HG02759 (cell line): Measurements from ENCODE around the gene EGFLAM.

ENCODE experiments used
- ATAC-seq: cut with Tn5 transposase; IDR thresholded peaks from one replicate; pipeline ENCODE4 v1.9.1; 2021; ENCODE audit warnings: mild to moderate bottlenecking, moderate library complexity; ENCODE audit not compliant: unreplicated experiment

EGFLAM gene

GRCh38 chr5:38258319-38259061, at the start of gene EGFLAM:
EGFLAM (plus strand) TSS chr5:38258559; CDS start chr5:38258755, 196 bp downstream.
- no peak for ATAC-seq

GRCh38 chr5:38208782-38209378, 49.5 kb upstream of the EGFLAM start:
- ATAC-seq: no peak

GRCh38 chr5:38210676-38211353, 47.5 kb upstream of the EGFLAM start:
- no peak for ATAC-seq

GRCh38 chr5:38211354-38211710, 47.0 kb upstream of the EGFLAM start:
- no peak for ATAC-seq

- ATAC-seq: no peak
These were observed 46.1 kb upstream of the EGFLAM start for GRCh38 chr5:38212307-38212706.

GRCh38 chr5:38226091-38226490, 32.3 kb upstream of the EGFLAM start:
- ATAC-seq: no peak

GRCh38 chr5:38228914-38229313, 29.4 kb upstream of the EGFLAM start:
- ATAC-seq: no peak

GRCh38 chr5:38234737-38235136, 23.6 kb upstream of the EGFLAM start:
- ATAC-seq: no peak

- ATAC-seq: no peak
These were observed 20.7 kb upstream of the EGFLAM start for GRCh38 chr5:38237681-38238080.

- ATAC-seq: no peak
These were observed 18.1 kb upstream of the EGFLAM start for GRCh38 chr5:38240212-38240611.

GRCh38 chr5:38241655-38242054, 16.7 kb upstream of the EGFLAM start:
- no peak for ATAC-seq

GRCh38 chr5:38245307-38245706, 13.1 kb upstream of the EGFLAM start:
- ATAC-seq: no peak

GRCh38 chr5:38249301-38249700, 9.1 kb upstream of the EGFLAM start:
- ATAC-seq: no peak

- no peak for ATAC-seq
These were observed 8.5 kb upstream of the EGFLAM start for GRCh38 chr5:38249812-38250211.

GRCh38 chr5:38250763-38251448, 7.5 kb upstream of the EGFLAM start:
- no peak for ATAC-seq

- ATAC-seq: no peak
These were observed 4.6 kb upstream of the EGFLAM start for GRCh38 chr5:38253759-38254158.

GRCh38 chr5:38257308-38258041, 884 bp upstream of the EGFLAM start:
- no peak for ATAC-seq

- ATAC-seq: no peak
These were observed 379 bp upstream of the EGFLAM start for GRCh38 chr5:38258042-38258318.

- no peak for ATAC-seq
These were observed 876 bp downstream of the EGFLAM start for GRCh38 chr5:38259062-38259808.

GRCh38 chr5:38259809-38260160, 1.4 kb downstream of the EGFLAM start:
- ATAC-seq: no peak

- ATAC-seq: no peak
These were observed 5.6 kb downstream of the EGFLAM start for GRCh38 chr5:38263983-38264382.
